HUES6 (cell line): ENCODE data around the gene MED14.

ENCODE experiments used
- H3K27ac ChIP-seq: 2 replicates; pipeline ENCODE4 v1.7.0; 2013; ENCODE audit warnings: low read depth, mild to moderate bottlenecking, low read length, inconsistent platforms
- H3K27me3 ChIP-seq: 2 replicates; pipeline ENCODE4 v1.6.1; 2013; ENCODE audit warnings: low read length; ENCODE audit not compliant: control insufficient read depth, insufficient read depth
- H3K36me3 ChIP-seq: 2 replicates; pipeline ENCODE4 v1.6.1; 2013; ENCODE audit warnings: low read length; ENCODE audit not compliant: control insufficient read depth, insufficient read depth
- H3K4me1 ChIP-seq: 2 replicates; pipeline ENCODE4 v1.6.1; 2013; ENCODE audit warnings: low read length; ENCODE audit not compliant: control insufficient read depth, insufficient read depth
- H3K4me3 ChIP-seq: 2 replicates; pipeline ENCODE4 v1.5.1; 2013; ENCODE audit warnings: low read depth, low read length
- H3K9ac ChIP-seq: one replicate; pipeline ENCODE4 v1.6.1; 2013; ENCODE audit warnings: mild to moderate bottlenecking, low read length
- H3K9me3 ChIP-seq: 2 replicates; pipeline ENCODE4 v1.6.1; 2013; ENCODE audit warnings: low read depth, low read length; ENCODE audit not compliant: control insufficient read depth, insufficient read depth

The MED14 gene

GRCh38 chrX:40644821-40645358 lies 90.5 kb downstream of the MED14 start:
- peaks cover 21% of the 10 kb centered on the region for H3K36me3 ChIP-seq
- peaks cover 4% of the 10 kb centered on the region; the same call in 1 of the 2 replicates for H3K9me3 ChIP-seq
- H3K4me1 ChIP-seq: peaks cover 11% of the 10 kb centered on the region; the same call in 1 of the 2 replicates
- H3K9ac ChIP-seq: no peak overlapping the region
- H3K4me3 ChIP-seq: no peak overlapping the region; the same call in 1 of the 2 replicates
- no peak overlapping the region for H3K27ac ChIP-seq
- H3K27me3 ChIP-seq: no peaks in the 10 kb centered on the region

DNA sequence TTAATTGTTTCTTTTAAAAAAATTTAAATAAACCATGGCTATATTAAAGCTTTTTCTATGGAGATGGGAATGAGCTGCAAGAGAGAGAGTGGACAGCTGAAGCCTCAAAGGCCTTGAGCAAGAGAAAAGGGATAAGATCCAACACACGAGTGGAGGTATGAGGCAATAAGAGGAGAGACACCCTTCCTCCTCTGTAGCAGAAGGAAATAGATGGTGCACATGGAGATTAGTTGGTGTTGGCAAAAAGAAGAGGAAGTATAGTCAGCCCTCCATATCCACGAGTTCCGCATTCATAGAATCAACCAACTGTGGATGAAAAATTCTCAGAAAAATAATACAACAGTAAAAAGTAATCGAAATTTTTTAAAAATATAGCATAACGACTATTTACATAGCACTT lies 91.2 kb downstream of the MED14 start:
- Histone ChIP-seq H3K27ac (no peak overlapping the region), H3K27me3 (no peaks in the 10 kb centered on the region), H3K9me3 (peaks cover 4% of the 10 kb centered on the region; the same call in 1 of the 2 replicates), H3K4me1 (peaks cover 11% of the 10 kb centered on the region; the same call in 1 of the 2 replicates), H3K4me3 (no peak overlapping the region), H3K36me3 (peaks cover 21% of the 10 kb centered on the region), H3K9ac (no peak overlapping the region)

GRCh38 chrX:40637687-40638086 lies 97.7 kb downstream of the MED14 start:
- Histone ChIP-seq H3K27me3 (no peaks in the 10 kb centered on the region), H3K4me3 (no peak overlapping the region), H3K9ac (no peak overlapping the region), H3K27ac (no peak overlapping the region), H3K4me1 (no peaks in the 10 kb centered on the region), H3K9me3 (no peaks in the 10 kb centered on the region; the same call in 1 of the 2 replicates), H3K36me3 (peaks cover 77% of the 10 kb centered on the region)

DNA sequence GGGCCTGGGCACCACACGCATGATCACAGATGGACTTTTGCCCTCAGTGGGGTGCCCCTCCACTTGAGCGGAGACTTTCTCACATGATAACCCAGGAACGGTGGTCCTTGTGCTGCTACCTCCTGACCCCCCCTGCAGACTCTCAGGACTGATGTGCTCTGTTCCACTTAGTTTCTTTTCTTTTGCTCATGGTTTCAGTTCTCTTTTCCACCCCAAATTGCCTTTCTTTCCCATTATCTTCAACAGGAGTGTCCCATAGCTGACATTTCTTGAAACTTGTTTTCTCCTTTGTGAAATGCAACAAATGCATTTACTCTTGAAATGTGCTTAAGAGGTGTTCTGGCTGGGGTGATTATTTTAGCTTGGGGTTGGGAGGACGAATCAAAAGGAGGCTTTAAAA lies 103.1 kb downstream of the MED14 start:
- H3K36me3 ChIP-seq: peaks cover 84% of the 10 kb centered on the region
- no peaks in the 10 kb centered on the region for H3K9me3 ChIP-seq
- no peak overlapping the region for H3K27ac ChIP-seq
- no peak overlapping the region for H3K4me3 ChIP-seq
- no peaks in the 10 kb centered on the region for H3K4me1 ChIP-seq
- H3K27me3 ChIP-seq: no peaks in the 10 kb centered on the region
- no peak overlapping the region for H3K9ac ChIP-seq

- H3K27me3 ChIP-seq: no peaks in the 10 kb centered on the region
- no peak overlapping the region for H3K9ac ChIP-seq
- H3K27ac ChIP-seq: no peak overlapping the region
- H3K36me3 ChIP-seq: peaks cover 47% of the 10 kb centered on the region
- H3K4me1 ChIP-seq: no peaks in the 10 kb centered on the region
- H3K4me3 ChIP-seq: no peak overlapping the region
- peaks cover 2% of the 10 kb centered on the region; the same call in 1 of the 2 replicates for H3K9me3 ChIP-seq
Measured at GRCh38 chrX:40628506-40628905, 106.8 kb downstream of the MED14 start.

GRCh38 chrX:40625294-40625693 lies 110.0 kb downstream of the MED14 start:
- no peaks in the 10 kb centered on the region for H3K4me1 ChIP-seq
- no peak overlapping the region for H3K4me3 ChIP-seq
- no peak overlapping the region for H3K9ac ChIP-seq
- H3K27ac ChIP-seq: no peak overlapping the region
- peaks cover 12% of the 10 kb centered on the region; the same call in 1 of the 2 replicates for H3K9me3 ChIP-seq
- H3K27me3 ChIP-seq: no peaks in the 10 kb centered on the region
- peaks cover 20% of the 10 kb centered on the region for H3K36me3 ChIP-seq

DNA sequence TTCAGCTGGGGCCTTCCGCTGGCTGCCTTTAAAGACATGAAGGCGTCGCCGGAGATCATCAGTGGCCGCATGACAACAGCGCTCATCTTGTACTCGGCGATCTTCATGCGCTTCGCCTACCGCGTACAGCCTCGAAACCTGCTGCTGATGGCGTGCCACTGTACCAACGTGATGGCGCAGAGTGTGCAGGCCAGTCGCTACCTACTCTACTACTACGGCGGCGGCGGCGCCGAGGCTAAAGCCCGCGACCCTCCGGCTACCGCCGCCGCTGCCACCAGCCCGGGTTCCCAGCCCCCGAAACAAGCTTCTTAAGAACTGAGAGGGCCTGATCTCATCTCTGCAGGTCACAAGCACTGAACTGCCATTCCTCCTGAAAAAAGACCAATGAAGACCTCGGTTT lies 111.7 kb downstream of the MED14 start:
- Histone ChIP-seq H3K36me3 (peaks cover 12% of the 10 kb centered on the region), H3K27ac (no peak overlapping the region), H3K4me3 (no peak overlapping the region)

DNA sequence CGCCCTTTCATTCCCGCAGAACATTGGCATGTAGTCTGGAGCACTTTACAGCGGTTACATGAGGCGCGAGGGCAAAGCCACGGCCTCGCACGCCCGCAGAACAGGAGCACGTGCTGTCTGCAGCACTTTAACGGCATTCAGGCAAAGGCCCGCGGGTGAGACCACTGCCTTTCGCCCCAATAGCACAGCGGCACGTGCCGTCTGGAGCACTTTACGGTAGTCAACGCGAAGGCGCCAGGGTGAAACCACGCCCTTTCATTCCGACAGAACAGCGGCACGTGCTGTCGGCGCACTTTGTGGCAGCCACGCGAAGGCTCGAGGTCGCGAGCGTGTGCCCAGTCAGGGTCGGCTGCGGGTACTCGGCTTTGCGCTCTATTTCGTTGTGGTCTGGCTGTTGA lies 112.2 kb downstream of the MED14 start, which contains the start of gene MPC1L:
Gene MPC1L, plus strand, starts transcription at position 290 of the 398 bp plus-strand sequence. CDS start 138 bp downstream, outside the sequence.
- no peak within 1 kb of the TSS for H3K9ac ChIP-seq
- peaks cover 7% of the 10 kb centered on the region for H3K36me3 ChIP-seq
- peaks cover 12% of the 10 kb centered on the region; the same call in 1 of the 2 replicates for H3K9me3 ChIP-seq
- H3K4me1 ChIP-seq: no peaks in the 10 kb centered on the region
- no peak within 1 kb of the TSS for H3K27ac ChIP-seq
- no peaks in the 10 kb centered on the region for H3K27me3 ChIP-seq
- H3K4me3 ChIP-seq: no peak within 1 kb of the TSS

More for the DNA sequence above, 111.7 kb downstream of the MED14 start:
- Histone ChIP-seq H3K9me3 (peaks cover 12% of the 10 kb centered on the region; the same call in 1 of the 2 replicates), H3K27me3 (no peaks in the 10 kb centered on the region), H3K9ac (no peak overlapping the region), H3K4me1 (no peaks in the 10 kb centered on the region)

DNA sequence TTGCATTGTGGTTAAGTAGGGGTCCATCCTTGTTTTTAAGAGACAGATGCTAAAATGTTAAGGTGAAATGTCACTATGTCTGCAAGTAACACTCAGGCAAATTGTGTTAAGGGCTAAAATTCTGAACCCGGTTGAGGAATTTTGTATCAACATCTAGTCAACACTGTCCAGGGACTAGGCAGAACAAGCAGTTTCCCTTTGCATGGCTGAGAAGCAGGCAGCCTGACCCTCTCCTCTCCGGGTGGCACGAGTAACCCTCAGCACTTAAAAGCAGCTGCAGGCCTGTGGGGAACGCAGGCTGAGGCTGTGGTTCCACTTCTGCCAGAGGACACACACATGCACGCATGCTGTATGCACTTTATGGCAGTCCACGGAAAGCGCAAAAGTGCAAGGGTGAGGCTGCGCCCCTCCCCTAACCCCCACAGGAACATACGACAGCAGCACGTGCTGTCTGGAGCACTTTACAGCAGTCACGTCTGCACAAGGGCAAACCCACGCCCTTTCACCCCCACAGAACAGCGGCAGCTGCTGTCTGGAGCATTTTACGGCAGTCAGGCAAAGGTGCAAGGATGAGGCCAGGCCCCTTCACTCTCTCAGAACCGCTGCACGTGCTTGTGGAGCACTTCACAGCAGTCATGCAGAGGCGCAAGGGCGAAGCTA lies 112.7 kb downstream of the MED14 start:
- H3K4me1 ChIP-seq: no peaks in the 10 kb centered on the region
- no peak overlapping the region for H3K27ac ChIP-seq
- peaks cover 3% of the 10 kb centered on the region; the same call in 1 of the 2 replicates for H3K36me3 ChIP-seq
- no peaks in the 10 kb centered on the region for H3K27me3 ChIP-seq
- H3K4me3 ChIP-seq: no peak overlapping the region
- peaks cover 15% of the 10 kb centered on the region; the same call in 1 of the 2 replicates for H3K9me3 ChIP-seq
- H3K9ac ChIP-seq: no peak overlapping the region

DNA sequence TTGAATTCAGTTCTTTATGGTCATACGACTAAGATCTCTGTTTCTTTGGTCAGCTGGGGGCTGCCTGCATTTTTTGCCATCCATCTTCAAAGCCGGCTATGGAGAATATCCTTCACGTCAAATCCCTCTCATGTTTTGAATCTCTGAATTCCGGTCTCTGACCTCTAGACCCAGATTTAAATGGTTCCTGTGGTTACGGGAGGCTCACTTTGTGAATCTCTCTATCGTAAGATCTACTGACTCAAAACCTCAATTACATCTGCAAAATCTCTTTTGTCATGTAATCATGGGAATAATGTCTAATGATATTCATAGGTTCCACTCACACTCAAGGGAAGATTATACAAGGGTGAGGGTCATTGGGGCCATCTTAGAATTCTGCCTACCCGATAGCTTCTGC lies 117.8 kb downstream of the MED14 start:
- no peak overlapping the region for H3K27ac ChIP-seq
- H3K36me3 ChIP-seq: no peaks in the 10 kb centered on the region
- no peaks in the 10 kb centered on the region for H3K4me1 ChIP-seq
- H3K9me3 ChIP-seq: peaks cover 11% of the 10 kb centered on the region; the same call in 1 of the 2 replicates
- no peak overlapping the region for H3K4me3 ChIP-seq
- no peaks in the 10 kb centered on the region for H3K27me3 ChIP-seq
- H3K9ac ChIP-seq: no peak overlapping the region

GRCh38 chrX:40615976-40616375 lies 119.4 kb downstream of the MED14 start:
- Histone ChIP-seq H3K27ac (no peak overlapping the region), H3K9me3 (peaks cover 11% of the 10 kb centered on the region; the same call in 1 of the 2 replicates), H3K36me3 (no peaks in the 10 kb centered on the region), H3K27me3 (no peaks in the 10 kb centered on the region), H3K4me3 (no peak overlapping the region), H3K4me1 (no peaks in the 10 kb centered on the region), H3K9ac (no peak overlapping the region)
